Renal cortical epithelial cell (primary cell): ENCODE measurements around the gene GIPR. TPM values are rescaled to one million over a fixed set of nuclear protein-coding genes. Genes with fewer than 3 reads are reported as not detected.
A peak's percentile ranks its signal among the peaks of the same experiment; 100 is the strongest.
"Not testable (repeated sequence)": the region's sequence is repeated elsewhere in the genome, so short reads cannot be mapped to it uniquely, and the experiment has no call there.

Experiments used
- DNase-seq: peaks from one replicate; pipeline ENCODE4 v3.0.0-alpha.2; 2011; ENCODE audit warnings: low read depth
- total RNA-seq: library from RNA; depleted of rRNA; stranded (reverse); fragments of >200 nt; gene quantifications from 2 replicates; pipeline ENCODE4 v1.2.3, GENCODE V29; 2014

Gene GIPR, protein sequence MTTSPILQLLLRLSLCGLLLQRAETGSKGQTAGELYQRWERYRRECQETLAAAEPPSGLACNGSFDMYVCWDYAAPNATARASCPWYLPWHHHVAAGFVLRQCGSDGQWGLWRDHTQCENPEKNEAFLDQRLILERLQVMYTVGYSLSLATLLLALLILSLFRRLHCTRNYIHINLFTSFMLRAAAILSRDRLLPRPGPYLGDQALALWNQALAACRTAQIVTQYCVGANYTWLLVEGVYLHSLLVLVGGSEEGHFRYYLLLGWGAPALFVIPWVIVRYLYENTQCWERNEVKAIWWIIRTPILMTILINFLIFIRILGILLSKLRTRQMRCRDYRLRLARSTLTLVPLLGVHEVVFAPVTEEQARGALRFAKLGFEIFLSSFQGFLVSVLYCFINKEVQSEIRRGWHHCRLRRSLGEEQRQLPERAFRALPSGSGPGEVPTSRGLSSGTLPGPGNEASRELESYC
- total RNA-seq: 0.50 and 1.0 TPM in 2 replicates

DNA sequence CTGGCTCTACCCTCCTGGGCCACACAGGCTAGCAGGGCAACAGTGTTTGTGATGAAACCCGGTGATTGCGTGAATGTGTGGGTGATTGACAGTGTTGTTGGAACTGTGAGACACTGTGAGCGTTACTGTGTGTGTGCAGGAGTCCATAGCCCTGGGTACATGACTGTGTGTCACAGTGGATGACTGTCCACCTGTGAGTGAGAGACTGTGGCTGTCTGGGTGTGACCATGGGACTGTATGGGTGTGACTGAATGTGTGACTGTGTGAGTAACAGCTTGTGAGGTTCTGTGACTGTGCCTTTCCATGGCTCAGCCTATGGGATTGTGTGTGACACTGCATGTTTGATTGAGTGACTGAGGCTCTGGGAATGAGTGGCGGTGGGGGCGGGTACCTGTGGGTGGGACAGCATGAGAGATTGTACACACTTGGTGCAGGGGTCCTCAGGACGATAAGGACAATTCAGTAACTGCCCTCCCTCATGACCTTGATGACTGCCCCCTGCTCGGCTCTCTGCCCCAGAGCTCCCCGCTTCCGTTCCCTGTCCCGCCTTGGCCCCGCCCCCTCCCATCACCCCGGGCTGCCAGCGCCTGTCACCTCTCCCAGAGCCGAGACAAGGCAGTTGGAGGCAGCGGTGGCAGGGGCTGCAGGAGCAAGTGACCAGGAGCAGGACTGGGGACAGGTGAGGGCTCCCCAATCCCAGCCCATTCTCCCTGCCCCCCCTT lies at the start of gene GIPR:
Gene GIPR, plus strand, starts transcription at position 602 of the 722 bp plus-strand sequence. CDS start 1,300 bp downstream, outside the sequence.
- DNase-seq: peak; percentile 73

DNA sequence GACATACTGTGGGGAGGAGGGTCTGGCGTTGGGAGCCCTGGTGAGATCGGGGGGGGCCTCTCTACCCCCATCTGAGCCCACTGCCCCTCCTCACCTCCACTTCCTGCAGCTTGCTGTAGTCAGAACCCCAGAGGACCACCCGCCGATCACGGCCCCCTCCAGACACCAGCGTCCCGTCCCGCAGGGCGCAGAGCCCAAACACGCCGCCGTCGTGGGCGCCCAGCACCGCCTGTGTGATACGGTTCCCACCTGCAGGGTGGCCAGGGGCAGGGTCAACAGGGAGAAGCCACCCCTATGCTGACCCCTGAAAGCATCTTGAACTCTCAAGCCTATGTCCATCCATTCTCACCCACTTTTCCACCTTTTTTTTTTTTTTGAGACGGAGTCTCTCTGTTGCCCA lies 46.6 kb upstream of the GIPR start:
- DNase-seq: no peak

GRCh38 chr19:45621976-45622503 lies 46.0 kb upstream of the GIPR start:
- no peak for DNase-seq

DNA sequence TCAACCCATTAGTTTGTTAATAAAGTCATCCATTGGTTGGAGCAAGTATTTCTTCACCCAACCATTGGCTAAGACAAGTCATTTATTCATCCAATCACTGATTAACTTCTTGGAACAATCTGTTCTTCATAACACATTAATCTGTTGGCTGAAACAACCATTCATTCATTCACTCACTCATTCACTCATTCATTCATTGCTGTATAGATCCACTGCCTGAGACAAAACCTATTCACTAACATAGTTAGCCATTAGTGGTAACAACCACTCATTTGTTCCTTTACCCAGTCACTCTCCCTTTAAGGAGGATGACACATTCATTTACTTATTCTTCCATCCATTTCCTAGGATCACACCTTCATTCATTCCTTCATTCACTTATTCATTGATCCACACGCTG lies 44.0 kb upstream of the GIPR start:
- peak; percentile 15 for DNase-seq

DNA sequence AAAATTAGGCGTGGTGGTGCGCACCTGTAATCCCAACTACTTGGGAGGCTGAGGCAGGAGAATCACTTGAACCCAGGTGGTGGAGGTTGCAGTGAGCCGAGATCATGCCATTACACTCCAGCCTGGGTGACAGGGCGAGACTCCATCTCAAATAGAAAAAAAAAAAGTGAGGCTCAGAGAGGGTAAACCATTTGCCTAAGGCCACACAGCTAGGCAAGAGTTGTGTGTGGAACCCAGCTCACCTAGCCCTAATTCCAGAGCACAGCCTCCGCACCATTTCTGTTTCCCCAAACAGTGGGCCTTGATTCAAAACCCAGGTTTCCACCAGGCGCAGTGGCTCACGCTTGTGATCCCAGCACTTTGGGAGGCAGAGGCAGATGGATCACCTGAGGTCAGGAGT lies 39.8 kb upstream of the GIPR start:
- not testable (repeated sequence) for DNase-seq

- no peak for DNase-seq
These were observed 38.3 kb upstream of the GIPR start for GRCh38 chr19:45629704-45630103.

GRCh38 chr19:45630463-45630862 lies 37.6 kb upstream of the GIPR start:
- peak; percentile 96 for DNase-seq

DNA sequence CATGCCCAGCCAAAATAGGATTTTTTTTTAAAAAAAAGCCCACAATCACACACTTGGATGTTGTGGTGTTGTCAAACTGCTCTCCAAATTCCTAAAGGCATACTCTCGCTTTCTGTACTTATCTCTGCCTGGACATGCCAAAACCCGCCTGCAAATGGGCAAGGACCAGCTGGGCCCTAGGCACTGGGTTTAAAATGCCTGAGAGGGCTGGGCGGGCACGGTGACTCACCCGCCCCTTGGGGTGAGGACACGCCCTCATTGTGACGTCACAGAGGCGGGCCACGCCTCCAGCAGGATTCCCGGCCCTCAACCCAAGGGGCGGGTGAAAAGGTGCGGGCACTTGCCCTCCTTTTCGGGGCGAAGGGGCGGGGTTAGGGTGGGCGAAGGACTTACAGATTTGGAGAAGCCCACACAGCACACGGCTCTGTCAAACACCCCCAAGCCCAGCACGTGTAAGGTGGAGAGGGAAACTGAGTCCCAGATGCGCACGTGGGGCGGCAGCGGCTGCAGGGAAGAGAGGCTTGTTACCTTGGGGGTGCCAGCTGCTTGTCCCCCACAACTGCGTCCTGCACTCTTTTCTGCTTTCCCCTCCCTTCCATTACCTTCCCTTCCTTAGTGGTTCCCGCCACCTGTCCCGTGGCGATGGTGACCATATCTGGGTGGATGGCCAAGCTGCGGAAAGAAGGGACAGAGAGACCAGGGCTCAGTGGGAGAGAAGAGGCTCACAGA lies 35.4 kb upstream of the GIPR start:
- DNase-seq: peak; percentile 70

- DNase-seq: no peak
These were observed 31.7 kb upstream of the GIPR start for GRCh38 chr19:45636275-45636674.

DNA sequence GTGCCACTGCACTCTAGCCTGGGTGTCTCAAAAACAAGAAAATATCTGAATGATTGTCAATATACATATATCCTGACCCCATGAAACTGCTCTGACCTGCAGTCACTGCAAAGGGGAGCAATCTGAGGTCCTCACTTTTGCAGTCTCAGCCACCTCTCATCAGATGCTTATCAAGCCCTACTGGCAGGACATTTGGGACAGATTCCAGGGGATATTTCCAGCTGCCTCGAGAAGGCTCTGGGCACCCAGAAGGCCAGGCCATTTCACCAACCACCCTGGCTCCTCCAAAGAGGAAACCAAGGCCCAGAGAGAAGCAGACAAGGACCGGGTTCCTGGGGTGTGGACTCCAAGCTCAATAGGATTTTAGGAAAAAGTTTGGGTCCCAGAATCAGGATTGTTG lies 31.1 kb upstream of the GIPR start:
- DNase-seq: no peak

- DNase-seq: peak; percentile 62
These were observed 29.9 kb upstream of the GIPR start for GRCh38 chr19:45637890-45638667.

DNA sequence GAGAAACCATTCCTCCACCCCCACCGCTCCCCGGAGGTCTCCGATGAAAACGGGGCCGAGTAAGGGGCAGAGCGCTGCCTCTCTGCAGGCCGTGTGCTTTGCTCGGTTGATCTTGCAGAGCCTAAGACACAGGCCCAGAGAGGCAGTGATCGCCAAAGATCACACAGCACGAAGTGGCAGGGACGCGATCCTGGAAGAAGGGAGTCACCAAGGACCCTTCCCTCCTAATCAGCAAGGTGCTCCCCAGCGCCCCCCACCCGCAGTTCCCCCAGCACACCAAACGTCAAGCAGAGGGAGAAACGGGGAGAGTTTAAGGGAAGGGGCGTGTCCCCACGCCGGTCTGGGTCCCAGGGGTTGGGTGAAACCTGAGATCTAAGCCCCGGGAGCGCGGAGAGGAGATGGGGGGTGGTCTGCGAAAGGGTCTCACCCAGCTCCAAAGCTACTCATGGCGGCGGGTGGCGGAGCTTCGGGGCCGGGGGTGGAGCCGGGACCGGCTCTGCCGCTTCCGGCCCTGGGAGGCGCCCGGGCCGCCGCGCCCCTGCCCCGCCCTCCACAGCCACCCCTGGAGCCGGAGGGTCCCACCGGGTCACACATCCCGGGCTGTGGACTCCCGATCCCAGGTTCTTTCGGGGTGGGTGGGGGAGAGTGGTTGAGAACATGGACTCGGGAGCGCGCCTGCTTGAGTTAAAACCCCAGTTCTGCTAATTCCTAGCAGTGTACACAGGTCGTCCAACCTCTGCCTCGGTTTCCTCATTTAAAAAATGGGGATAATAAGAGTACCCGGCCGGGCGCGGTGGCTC lies 28.9 kb upstream of the GIPR start, which contains the start of gene EML2:
Gene EML2, minus strand, starts transcription at position 468 of the 800 bp plus-strand sequence. Its CDS starts 21 bp downstream, at position 447.
- DNase-seq: no peak

DNA sequence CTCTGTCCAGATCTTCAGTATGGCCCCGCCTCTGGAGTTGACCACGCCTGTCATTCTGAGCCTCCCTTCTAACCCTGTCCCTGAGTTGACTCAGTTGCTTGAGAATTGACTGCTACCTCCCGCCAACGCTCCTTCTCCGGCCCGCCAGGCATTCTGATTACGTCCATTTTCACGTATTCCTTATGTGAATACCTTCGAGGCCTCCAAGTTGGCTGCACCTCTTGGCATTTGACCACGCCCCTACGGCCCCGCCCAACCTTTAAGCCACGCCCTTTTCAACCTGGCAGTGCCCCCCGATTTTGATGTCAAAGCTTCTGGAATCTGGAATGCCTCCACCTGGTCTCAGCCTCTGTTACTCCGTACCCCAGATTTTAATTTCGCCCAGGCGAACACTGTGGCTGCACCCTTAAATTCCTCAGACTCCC lies 27.2 kb upstream of the GIPR start:
- DNase-seq: peak; percentile 15

DNA sequence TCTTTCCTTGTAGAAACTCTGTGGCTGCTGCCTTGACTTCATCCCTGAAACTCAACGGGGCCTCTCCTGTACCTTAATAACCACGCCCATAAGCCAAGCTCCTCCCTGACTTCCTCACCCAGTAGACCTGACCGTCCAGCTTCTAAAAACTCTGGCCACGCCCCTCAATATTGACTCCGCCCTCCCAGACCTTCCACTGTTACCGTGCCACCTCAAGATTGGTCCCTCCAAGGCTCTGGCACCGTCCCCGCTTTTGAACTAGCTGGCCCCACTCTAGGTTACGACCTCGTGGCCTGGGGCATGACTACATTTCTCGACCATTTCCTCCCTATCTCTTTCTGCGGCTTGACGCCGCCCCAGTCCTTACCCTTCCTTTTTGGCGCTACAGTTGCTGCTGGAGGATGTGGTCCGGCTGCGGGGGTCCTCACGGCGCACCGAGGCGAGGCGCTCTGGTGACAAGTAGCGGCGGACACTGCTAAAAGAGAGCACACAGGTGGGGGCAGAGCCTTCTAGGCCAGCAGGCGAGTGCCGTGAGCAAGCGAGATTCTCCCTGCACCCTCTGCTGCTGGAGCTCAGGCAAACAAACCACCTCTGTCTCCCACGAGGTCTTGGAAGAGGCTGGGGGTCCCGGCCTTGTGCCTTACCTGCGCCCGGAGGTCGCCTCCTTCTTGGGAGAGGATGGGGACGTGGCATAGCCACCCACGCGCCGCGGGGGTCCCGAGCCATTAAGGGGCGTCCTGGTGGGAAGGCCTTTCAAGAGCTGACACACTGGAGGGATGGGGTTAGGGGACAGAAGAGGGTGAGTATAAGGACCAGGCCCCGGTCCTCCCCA lies 26.5 kb upstream of the GIPR start:
- DNase-seq: peak; percentile 92

GRCh38 chr19:45643024-45643926 lies 24.7 kb upstream of the GIPR start:
- DNase-seq: peak; percentile 44

DNA sequence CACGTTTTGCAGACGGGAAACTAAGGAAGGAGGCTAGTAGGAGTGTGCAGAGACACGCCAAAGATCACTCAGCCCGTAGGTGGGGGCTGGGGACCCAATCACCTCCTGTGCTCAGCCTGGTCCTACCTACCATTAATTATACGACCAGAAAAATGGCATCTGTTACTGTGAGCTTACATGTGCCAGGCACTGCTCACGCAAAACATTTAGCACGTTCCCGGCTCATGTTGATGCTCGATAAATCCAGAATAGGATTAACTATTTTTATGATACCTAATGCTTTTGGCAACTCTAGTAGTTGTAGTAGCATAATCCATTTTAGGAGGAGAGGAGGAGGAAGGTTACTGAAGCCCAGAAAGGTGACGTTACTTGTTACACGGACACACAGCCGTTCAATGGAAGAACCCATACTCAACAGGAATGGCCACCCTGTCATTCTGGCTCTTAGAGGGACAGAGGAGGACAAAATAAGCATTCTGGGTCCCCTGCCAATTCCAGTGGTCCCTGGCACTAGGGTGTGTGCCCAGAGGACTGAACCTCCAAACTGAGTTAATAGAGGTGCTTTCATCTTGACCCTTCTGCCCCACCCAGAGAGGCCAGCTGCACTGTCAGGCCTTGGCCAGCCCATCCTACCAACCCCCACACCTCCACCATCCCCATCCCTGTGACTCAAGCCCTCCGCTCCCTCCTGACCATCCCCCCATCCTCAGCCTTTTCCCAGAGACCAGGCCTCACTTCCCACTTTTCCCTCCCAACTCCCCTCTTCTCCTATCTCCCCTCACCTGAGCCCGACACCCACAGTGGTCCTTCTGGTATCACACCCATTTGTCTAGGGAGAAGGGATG lies 23.9 kb upstream of the GIPR start:
- no peak for DNase-seq

- no peak for DNase-seq
These were observed 22.9 kb upstream of the GIPR start for GRCh38 chr19:45645068-45645630.
